ENCODE data around the gene PTPRT. TPM values are rescaled to one million over a fixed set of nuclear protein-coding genes. Genes with fewer than 3 reads are reported as not detected.

The PTPRT gene
- total and polyA plus RNA-seq, 2 donors (not counting 1 experiment from before 2014, with no cell fraction given), result not detected

DNA sequence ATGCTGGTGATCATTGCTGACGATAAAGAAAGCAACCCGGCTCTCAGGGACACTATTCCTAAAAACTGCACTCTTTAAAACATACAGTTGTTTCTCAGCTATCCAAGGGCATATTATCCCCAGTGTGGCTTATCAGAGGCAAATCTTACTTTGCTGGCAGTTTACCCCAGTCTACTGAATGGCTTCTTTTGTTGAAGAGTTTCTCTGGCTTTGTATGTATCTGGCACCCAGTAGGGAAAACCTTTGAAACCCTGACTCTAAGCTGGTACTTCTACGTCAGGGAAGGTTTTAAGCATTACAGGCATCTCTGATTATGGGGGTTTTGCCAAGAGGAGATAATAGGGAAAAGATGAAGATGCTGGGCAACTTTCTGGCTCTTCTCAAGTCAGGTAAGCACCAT lies 933.9 kb downstream of the PTPRT start:
- no peaks in the 10 kb centered on the region for H3K27me3 ChIP-seq (ENCODE audit: control insufficient read depth, insufficient read depth, low read length)
- no peak overlapping the region for H3K9ac ChIP-seq (ENCODE audit: insufficient read depth, low read length)
- no peaks in the 10 kb centered on the region for H3K79me2 ChIP-seq (ENCODE audit: control insufficient read depth, insufficient read depth, low read length)
- no peaks in the 10 kb centered on the region for H3K9me3 ChIP-seq (ENCODE audit: control insufficient read depth, insufficient read depth, low read depth, low read length)
- no peak overlapping the region for H3K4me3 ChIP-seq (replicated peaks in 1 of 4; ENCODE audit: control extremely low read depth in 1 of 4, insufficient read depth in 1 of 4, low read depth in 3 of 4, low read length in 4 of 4)
- DNase-seq (ENCODE audit: low read depth in 2 of 2), result no peak
- no peak overlapping the region for H2AFZ ChIP-seq (ENCODE audit: low read length)
- no peaks in the 10 kb centered on the region for H3K36me3 ChIP-seq (ENCODE audit: control insufficient read depth, insufficient read depth, low read length)
- H4K20me1 ChIP-seq (ENCODE audit: control insufficient read depth, extremely low read depth, insufficient read depth, low read length), result no peaks in the 10 kb centered on the region
- no peak overlapping the region for H3K27ac ChIP-seq (ENCODE audit: insufficient read depth, low read length)
- TF ChIP-seq EZH2 (IDR thresholded peaks at IDR 0.05; ENCODE audit: low read length, missing control alignments) (no peak), CTCF (conservative IDR thresholded peaks at IDR 0.05 in 1 of 2, IDR thresholded peaks at IDR 0.05 in 1 of 2; ENCODE audit: low read depth in 1 of 2, low read length in 2 of 2) (no peak)
- H3K4me1 ChIP-seq (ENCODE audit: control insufficient read depth, extremely low read depth, insufficient read depth, low read length), result no peaks in the 10 kb centered on the region
- H3K4me2 ChIP-seq (ENCODE audit: extremely low read depth, insufficient read depth, low read length), result no peak overlapping the region

DNA sequence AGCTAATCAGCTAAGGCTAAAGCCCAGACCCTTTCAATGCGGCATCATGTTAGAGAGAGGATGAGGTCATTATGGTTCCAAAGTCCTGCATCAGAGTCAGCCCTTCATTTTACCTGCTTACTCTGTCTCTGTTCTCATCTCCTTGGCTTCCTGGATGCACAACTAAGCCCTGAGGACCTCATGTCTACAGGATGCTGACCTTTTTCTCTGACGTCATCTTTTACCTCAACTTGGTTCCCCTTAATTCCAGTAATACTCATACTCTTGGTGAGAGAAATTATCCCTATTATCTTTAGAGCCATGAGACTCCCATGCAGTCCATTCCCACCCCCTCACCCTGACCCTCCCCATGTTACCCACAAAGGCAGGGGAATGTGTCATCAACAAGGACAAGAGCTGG lies 935.0 kb downstream of the PTPRT start:
- Histone ChIP-seq H3K4me1 (ENCODE audit: control insufficient read depth, extremely low read depth, insufficient read depth, low read length) (no peaks in the 10 kb centered on the region), H3K27ac (ENCODE audit: insufficient read depth, low read length) (no peak overlapping the region), H2AFZ (ENCODE audit: low read length) (no peak overlapping the region), H3K9ac (ENCODE audit: insufficient read depth, low read length) (no peak overlapping the region), H3K4me2 (ENCODE audit: extremely low read depth, insufficient read depth, low read length) (no peak overlapping the region), H3K9me3 (ENCODE audit: control insufficient read depth, insufficient read depth, low read depth, low read length) (no peaks in the 10 kb centered on the region), H3K79me2 (ENCODE audit: control insufficient read depth, insufficient read depth, low read length) (no peaks in the 10 kb centered on the region), H3K27me3 (ENCODE audit: control insufficient read depth, insufficient read depth, low read length) (no peaks in the 10 kb centered on the region), H3K4me3 (replicated peaks in 1 of 4; ENCODE audit: control extremely low read depth in 1 of 4, insufficient read depth in 1 of 4, low read depth in 3 of 4, low read length in 4 of 4) (no peak overlapping the region), H4K20me1 (ENCODE audit: control insufficient read depth, extremely low read depth, insufficient read depth, low read length) (no peaks in the 10 kb centered on the region), H3K36me3 (ENCODE audit: control insufficient read depth, insufficient read depth, low read length) (no peaks in the 10 kb centered on the region)
- no peak for TF ChIP-seq CTCF (conservative IDR thresholded peaks at IDR 0.05 in 1 of 2, IDR thresholded peaks at IDR 0.05 in 1 of 2; ENCODE audit: low read depth in 1 of 2, low read length in 2 of 2)
- no peak for TF ChIP-seq EZH2 (IDR thresholded peaks at IDR 0.05; ENCODE audit: low read length, missing control alignments)
- DNase-seq (ENCODE audit: low read depth in 2 of 2), result no peak

GRCh38 chr20:42252116-42252515 lies 937.6 kb downstream of the PTPRT start:
- no peak overlapping the region for H3K9ac ChIP-seq (ENCODE audit: insufficient read depth, low read length)
- H3K27me3 ChIP-seq (ENCODE audit: control insufficient read depth, insufficient read depth, low read length), result no peaks in the 10 kb centered on the region
- H3K36me3 ChIP-seq (ENCODE audit: control insufficient read depth, insufficient read depth, low read length), result no peaks in the 10 kb centered on the region
- TF ChIP-seq EZH2 (IDR thresholded peaks at IDR 0.05; ENCODE audit: low read length, missing control alignments), result no peak
- no peak for TF ChIP-seq CTCF (conservative IDR thresholded peaks at IDR 0.05 in 1 of 2, IDR thresholded peaks at IDR 0.05 in 1 of 2; ENCODE audit: low read depth in 1 of 2, low read length in 2 of 2)
- H4K20me1 ChIP-seq (ENCODE audit: control insufficient read depth, extremely low read depth, insufficient read depth, low read length), result no peaks in the 10 kb centered on the region
- no peak overlapping the region for H3K4me2 ChIP-seq (ENCODE audit: extremely low read depth, insufficient read depth, low read length)
- no peaks in the 10 kb centered on the region for H3K79me2 ChIP-seq (ENCODE audit: control insufficient read depth, insufficient read depth, low read length)
- H3K9me3 ChIP-seq (ENCODE audit: control insufficient read depth, insufficient read depth, low read depth, low read length), result no peaks in the 10 kb centered on the region
- no peak for DNase-seq (ENCODE audit: low read depth in 2 of 2)
- no peaks in the 10 kb centered on the region for H3K4me1 ChIP-seq (ENCODE audit: control insufficient read depth, extremely low read depth, insufficient read depth, low read length)
- no peak overlapping the region for H2AFZ ChIP-seq (ENCODE audit: low read length)
- no peak overlapping the region for H3K4me3 ChIP-seq (replicated peaks in 1 of 4; ENCODE audit: control extremely low read depth in 1 of 4, insufficient read depth in 1 of 4, low read depth in 3 of 4, low read length in 4 of 4)
- H3K27ac ChIP-seq (ENCODE audit: insufficient read depth, low read length), result no peak overlapping the region
